ENCODE measurements around the gene TNFRSF12A.
A peak's percentile ranks its signal among the peaks of the same experiment; 100 is the strongest.

TNFRSF12A gene

DNA sequence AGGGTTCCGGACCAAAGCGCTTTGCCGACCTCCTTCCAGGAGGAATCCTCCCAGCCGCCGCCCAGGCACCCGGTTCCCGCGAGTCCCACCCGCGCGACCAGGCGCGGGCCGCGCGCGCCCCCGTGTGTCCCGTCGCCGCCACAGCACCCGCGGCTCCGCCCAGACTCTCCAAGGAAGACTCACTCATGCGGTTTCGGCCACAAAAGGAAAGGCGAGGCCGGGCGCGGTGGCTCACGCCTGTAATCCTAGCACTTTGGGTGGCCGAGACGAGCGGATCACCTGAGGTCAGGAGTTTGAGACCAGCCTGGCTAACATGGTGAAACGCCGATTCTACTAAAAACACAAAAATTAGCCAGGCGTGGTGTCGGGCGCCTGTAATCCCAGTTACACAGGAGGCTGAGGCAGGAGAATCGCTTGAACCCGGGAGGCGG, 36.4 kb upstream of the TNFRSF12A start (continued):
- TF ChIP-seq SP7 (tag by site-specific recombination; IDR thresholded peaks at IDR 0.05), result peak; percentile 33; the same call in 1 of the 2 replicates
- no peak for TF ChIP-seq ZNF324 (tag by site-specific recombination; IDR thresholded peaks at IDR 0.05)
- TF ChIP-seq ZNF311 (tag by site-specific recombination; IDR thresholded peaks at IDR 0.05; ENCODE audit: borderline replicate concordance), result no peak
- TF ChIP-seq MYNN (tag by site-specific recombination; IDR thresholded peaks at IDR 0.05; ENCODE audit: borderline replicate concordance), result no peak
- TF ChIP-seq, protein P1, sequence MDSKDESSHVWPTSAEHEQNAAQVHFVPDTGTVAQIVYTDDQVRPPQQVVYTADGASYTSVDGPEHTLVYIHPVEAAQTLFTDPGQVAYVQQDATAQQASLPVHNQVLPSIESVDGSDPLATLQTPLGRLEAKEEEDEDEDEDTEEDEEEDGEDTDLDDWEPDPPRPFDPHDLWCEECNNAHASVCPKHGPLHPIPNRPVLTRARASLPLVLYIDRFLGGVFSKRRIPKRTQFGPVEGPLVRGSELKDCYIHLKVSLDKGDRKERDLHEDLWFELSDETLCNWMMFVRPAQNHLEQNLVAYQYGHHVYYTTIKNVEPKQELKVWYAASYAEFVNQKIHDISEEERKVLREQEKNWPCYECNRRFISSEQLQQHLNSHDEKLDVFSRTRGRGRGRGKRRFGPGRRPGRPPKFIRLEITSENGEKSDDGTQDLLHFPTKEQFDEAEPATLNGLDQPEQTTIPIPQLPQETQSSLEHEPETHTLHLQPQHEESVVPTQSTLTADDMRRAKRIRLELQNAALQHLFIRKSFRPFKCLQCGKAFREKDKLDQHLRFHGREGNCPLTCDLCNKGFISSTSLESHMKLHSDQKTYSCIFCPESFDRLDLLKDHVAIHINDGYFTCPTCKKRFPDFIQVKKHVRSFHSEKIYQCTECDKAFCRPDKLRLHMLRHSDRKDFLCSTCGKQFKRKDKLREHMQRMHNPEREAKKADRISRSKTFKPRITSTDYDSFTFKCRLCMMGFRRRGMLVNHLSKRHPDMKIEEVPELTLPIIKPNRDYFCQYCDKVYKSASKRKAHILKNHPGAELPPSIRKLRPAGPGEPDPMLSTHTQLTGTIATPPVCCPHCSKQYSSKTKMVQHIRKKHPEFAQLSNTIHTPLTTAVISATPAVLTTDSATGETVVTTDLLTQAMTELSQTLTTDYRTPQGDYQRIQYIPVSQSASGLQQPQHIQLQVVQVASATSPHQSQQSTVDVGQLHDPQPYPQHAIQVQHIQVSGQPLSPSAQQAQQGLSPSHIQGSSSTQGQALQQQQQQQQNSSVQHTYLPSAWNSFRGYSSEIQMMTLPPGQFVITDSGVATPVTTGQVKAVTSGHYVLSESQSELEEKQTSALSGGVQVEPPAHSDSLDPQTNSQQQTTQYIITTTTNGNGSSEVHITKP (tag by site-specific recombination; IDR thresholded peaks at IDR 0.05), result no peak
- TF ChIP-seq ZXDB (tag by site-specific recombination; IDR thresholded peaks at IDR 0.05), result no peak
- TF ChIP-seq, protein P2, sequence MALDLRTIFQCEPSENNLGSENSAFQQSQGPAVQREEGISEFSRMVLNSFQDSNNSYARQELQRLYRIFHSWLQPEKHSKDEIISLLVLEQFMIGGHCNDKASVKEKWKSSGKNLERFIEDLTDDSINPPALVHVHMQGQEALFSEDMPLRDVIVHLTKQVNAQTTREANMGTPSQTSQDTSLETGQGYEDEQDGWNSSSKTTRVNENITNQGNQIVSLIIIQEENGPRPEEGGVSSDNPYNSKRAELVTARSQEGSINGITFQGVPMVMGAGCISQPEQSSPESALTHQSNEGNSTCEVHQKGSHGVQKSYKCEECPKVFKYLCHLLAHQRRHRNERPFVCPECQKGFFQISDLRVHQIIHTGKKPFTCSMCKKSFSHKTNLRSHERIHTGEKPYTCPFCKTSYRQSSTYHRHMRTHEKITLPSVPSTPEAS (tag by site-specific recombination; IDR thresholded peaks at IDR 0.05), result no peak
- no peak for TF ChIP-seq ZNF223 (tag by site-specific recombination; IDR thresholded peaks at IDR 0.05)
- peak; percentile 77 for TF ChIP-seq PRDM1 (tag by site-specific recombination; IDR thresholded peaks at IDR 0.05)
- TF ChIP-seq ZNF544 (tag by site-specific recombination; IDR thresholded peaks at IDR 0.05), result no peak
- TF ChIP-seq KLF16 (tag by site-specific recombination; IDR thresholded peaks at IDR 0.05), result no peak
- peak; percentile 60; the same call in 1 of the 2 replicates for TF ChIP-seq REPIN1 (tag by site-specific recombination; IDR thresholded peaks at IDR 0.05; ENCODE audit: low read depth)
- TF ChIP-seq ZNF140 (tag by site-specific recombination; IDR thresholded peaks at IDR 0.05), result no peak
- no peak for TF ChIP-seq OVOL3 (tag by site-specific recombination; IDR thresholded peaks at IDR 0.05)
- 0 out of 2 replicates have a peak, but pooled peaks have one; percentile 42 for TF ChIP-seq ZEB2 (tag by site-specific recombination; IDR thresholded peaks at IDR 0.05)
- TF ChIP-seq, protein P3, sequence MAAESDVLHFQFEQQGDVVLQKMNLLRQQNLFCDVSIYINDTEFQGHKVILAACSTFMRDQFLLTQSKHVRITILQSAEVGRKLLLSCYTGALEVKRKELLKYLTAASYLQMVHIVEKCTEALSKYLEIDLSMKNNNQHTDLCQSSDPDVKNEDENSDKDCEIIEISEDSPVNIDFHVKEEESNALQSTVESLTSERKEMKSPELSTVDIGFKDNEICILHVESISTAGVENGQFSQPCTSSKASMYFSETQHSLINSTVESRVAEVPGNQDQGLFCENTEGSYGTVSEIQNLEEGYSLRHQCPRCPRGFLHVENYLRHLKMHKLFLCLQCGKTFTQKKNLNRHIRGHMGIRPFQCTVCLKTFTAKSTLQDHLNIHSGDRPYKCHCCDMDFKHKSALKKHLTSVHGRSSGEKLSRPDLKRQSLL (tag by site-specific recombination; IDR thresholded peaks at IDR 0.05), result no peak; the same call in 1 of the 2 replicates
- no peak for TF ChIP-seq ZNF621 (tag by site-specific recombination; IDR thresholded peaks at IDR 0.05)
- TF ChIP-seq, protein P4, sequence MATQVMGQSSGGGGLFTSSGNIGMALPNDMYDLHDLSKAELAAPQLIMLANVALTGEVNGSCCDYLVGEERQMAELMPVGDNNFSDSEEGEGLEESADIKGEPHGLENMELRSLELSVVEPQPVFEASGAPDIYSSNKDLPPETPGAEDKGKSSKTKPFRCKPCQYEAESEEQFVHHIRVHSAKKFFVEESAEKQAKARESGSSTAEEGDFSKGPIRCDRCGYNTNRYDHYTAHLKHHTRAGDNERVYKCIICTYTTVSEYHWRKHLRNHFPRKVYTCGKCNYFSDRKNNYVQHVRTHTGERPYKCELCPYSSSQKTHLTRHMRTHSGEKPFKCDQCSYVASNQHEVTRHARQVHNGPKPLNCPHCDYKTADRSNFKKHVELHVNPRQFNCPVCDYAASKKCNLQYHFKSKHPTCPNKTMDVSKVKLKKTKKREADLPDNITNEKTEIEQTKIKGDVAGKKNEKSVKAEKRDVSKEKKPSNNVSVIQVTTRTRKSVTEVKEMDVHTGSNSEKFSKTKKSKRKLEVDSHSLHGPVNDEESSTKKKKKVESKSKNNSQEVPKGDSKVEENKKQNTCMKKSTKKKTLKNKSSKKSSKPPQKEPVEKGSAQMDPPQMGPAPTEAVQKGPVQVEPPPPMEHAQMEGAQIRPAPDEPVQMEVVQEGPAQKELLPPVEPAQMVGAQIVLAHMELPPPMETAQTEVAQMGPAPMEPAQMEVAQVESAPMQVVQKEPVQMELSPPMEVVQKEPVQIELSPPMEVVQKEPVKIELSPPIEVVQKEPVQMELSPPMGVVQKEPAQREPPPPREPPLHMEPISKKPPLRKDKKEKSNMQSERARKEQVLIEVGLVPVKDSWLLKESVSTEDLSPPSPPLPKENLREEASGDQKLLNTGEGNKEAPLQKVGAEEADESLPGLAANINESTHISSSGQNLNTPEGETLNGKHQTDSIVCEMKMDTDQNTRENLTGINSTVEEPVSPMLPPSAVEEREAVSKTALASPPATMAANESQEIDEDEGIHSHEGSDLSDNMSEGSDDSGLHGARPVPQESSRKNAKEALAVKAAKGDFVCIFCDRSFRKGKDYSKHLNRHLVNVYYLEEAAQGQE (tag by site-specific recombination; IDR thresholded peaks at IDR 0.05), result no peak
- no peak for TF ChIP-seq ZNF16 (tag by site-specific recombination; IDR thresholded peaks at IDR 0.05; ENCODE audit: low read depth)
- TF ChIP-seq, protein P5, sequence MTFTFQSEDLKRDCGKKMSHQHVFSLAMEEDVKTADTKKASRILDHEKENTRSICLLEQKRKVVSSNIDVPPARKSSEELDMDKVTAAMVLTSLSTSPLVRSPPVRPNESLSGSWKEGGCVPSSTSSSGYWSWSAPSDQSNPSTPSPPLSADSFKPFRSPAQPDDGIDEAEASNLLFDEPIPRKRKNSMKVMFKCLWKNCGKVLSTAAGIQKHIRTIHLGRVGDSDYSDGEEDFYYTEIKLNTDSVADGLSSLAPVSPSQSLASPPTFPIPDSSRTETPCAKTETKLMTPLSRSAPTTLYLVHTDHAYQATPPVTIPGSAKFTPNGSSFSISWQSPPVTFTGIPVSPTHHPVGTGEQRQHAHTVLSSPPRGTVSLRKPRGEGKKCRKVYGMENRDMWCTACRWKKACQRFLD (tag by site-specific recombination; IDR thresholded peaks at IDR 0.05), result no peak
- TF ChIP-seq ZNF777 (tag by site-specific recombination; IDR thresholded peaks at IDR 0.05; ENCODE audit: borderline replicate concordance), result no peak
- no peak for TF ChIP-seq ZFP37 (tag by site-specific recombination; IDR thresholded peaks at IDR 0.05)
- TF ChIP-seq, protein P6, sequence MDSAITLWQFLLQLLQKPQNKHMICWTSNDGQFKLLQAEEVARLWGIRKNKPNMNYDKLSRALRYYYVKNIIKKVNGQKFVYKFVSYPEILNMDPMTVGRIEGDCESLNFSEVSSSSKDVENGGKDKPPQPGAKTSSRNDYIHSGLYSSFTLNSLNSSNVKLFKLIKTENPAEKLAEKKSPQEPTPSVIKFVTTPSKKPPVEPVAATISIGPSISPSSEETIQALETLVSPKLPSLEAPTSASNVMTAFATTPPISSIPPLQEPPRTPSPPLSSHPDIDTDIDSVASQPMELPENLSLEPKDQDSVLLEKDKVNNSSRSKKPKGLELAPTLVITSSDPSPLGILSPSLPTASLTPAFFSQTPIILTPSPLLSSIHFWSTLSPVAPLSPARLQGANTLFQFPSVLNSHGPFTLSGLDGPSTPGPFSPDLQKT (IDR thresholded peaks at IDR 0.05; ENCODE audit: borderline replicate concordance, low read depth, low read length), result no peak
- TF ChIP-seq ZNF626 (tag by site-specific recombination; IDR thresholded peaks at IDR 0.05), result no peak
- TF ChIP-seq ZNF132 (tag by site-specific recombination; IDR thresholded peaks at IDR 0.05; ENCODE audit: borderline replicate concordance), result no peak
- no peak for TF ChIP-seq ZNF558 (tag by site-specific recombination; IDR thresholded peaks at IDR 0.05)
- TF ChIP-seq KLF8 (tag by site-specific recombination; IDR thresholded peaks at IDR 0.05), result peak; percentile 52; the same call in 1 of the 2 replicates
- TF ChIP-seq ZNF146 (tag by site-specific recombination; IDR thresholded peaks at IDR 0.05), result no peak
- TF ChIP-seq ZNF221 (tag by site-specific recombination; IDR thresholded peaks at IDR 0.05; ENCODE audit: borderline replicate concordance), result no peak
- no peak for TF ChIP-seq ZNF37A (tag by site-specific recombination; IDR thresholded peaks at IDR 0.05)
